BLaER1 (cell line): ENCODE results near the gene RIMBP3C.
"Not testable (repeated sequence)": the region's sequence is repeated elsewhere in the genome, so short reads cannot be mapped to it uniquely, and the experiment has no call there.

Experiments used
- H3K27ac ChIP-seq: shearing (Covaris generic); formaldehyde crosslinking; 2 replicates; pipeline ENCODE4 v1.8.1; 2022
- H3K27me3 ChIP-seq: shearing (Covaris generic); formaldehyde crosslinking; 2 replicates; pipeline ENCODE4 v1.8.1; 2022
- H3K36me3 ChIP-seq: shearing (Covaris generic); formaldehyde crosslinking; 2 replicates; pipeline ENCODE4 v1.8.1; 2022
- H3K4me1 ChIP-seq: shearing (Covaris generic); formaldehyde crosslinking; 2 replicates; pipeline ENCODE4 v1.8.1; 2022
- H3K4me2 ChIP-seq: shearing (Covaris generic); formaldehyde crosslinking; 2 replicates; pipeline ENCODE4 v1.8.1; 2022
- H3K4me3 ChIP-seq: shearing (Covaris generic); formaldehyde crosslinking; 2 replicates; pipeline ENCODE4 v1.8.1; 2022
- H3K9ac ChIP-seq: shearing (Covaris generic); formaldehyde crosslinking; 2 replicates; pipeline ENCODE4 v1.8.1; 2022
- H3K9me3 ChIP-seq: shearing (Covaris generic); formaldehyde crosslinking; 2 replicates; pipeline ENCODE4 v1.8.1; 2022
- H4K20me1 ChIP-seq: shearing (Covaris generic); formaldehyde crosslinking; 2 replicates; pipeline ENCODE4 v1.8.1; 2022
- Cebpa-rat ChIP-seq: shearing (Covaris generic); IDR thresholded peaks from 2 replicates; pipeline ENCODE4 v1.8.1; 2022

Gene RIMBP3C

DNA sequence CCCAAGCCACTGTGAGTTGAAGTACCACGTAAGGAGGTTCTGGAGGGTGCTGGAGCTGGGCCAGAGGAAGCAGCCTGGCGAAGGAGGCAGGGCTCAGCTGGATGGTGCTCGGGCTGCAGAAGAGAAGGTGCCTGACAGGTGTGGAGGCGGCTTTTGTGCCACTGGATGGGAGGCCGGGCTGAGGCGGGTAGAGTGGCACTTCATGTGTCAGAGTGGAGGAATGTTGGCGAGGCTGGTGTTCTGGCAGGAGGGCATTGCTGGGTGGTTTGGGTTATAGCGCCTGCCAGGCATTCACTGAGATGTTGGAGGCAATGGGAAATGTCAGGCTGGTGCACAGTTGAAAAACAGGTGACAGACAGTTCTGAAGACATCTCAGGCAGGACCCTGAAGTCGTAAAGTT, 40.4 kb upstream of the RIMBP3C start:
- Histone ChIP-seq H3K4me2 (peak overlapping the region; percentile 63), H4K20me1 (peaks cover 100% of the 10 kb centered on the region), H3K4me1 (peaks cover 42% of the 10 kb centered on the region), H3K27ac (no peak overlapping the region), H3K36me3 (peaks cover 85% of the 10 kb centered on the region), H3K27me3 (no peaks in the 10 kb centered on the region), H3K4me3 (no peak overlapping the region), H3K9me3 (no peaks in the 10 kb centered on the region; the same call in 1 of the 2 replicates), H3K9ac (peak overlapping the region; percentile 45; the same call in 1 of the 2 replicates)
- TF ChIP-seq Cebpa-rat = no peak

GRCh38 chr22:21590809-21591641, 39.8 kb upstream of the RIMBP3C start:
- peaks cover 85% of the 10 kb centered on the region for H3K36me3 ChIP-seq

GRCh38 chr22:21589396-21589795, 38.1 kb upstream of the RIMBP3C start:
- H3K4me2 ChIP-seq = peak overlapping the region; percentile 63; the same call in 1 of the 2 replicates
- peaks cover 84% of the 10 kb centered on the region for H3K36me3 ChIP-seq
- H4K20me1 ChIP-seq = peaks cover 100% of the 10 kb centered on the region

More at GRCh38 chr22:21590809-21591641, 39.8 kb upstream of the RIMBP3C start:
- peak overlapping the region; percentile 27; the same call in 1 of the 2 replicates for H3K27ac ChIP-seq
- H3K4me1 ChIP-seq = peaks cover 42% of the 10 kb centered on the region
- no peaks in the 10 kb centered on the region; the same call in 1 of the 2 replicates for H3K9me3 ChIP-seq
- no peak for TF ChIP-seq Cebpa-rat
- H3K27me3 ChIP-seq = no peaks in the 10 kb centered on the region
- H3K4me2 ChIP-seq = peak overlapping the region; percentile 63
- H3K9ac ChIP-seq = peak overlapping the region; percentile 45; the same call in 1 of the 2 replicates
- H4K20me1 ChIP-seq = peaks cover 100% of the 10 kb centered on the region
- no peak overlapping the region for H3K4me3 ChIP-seq

DNA sequence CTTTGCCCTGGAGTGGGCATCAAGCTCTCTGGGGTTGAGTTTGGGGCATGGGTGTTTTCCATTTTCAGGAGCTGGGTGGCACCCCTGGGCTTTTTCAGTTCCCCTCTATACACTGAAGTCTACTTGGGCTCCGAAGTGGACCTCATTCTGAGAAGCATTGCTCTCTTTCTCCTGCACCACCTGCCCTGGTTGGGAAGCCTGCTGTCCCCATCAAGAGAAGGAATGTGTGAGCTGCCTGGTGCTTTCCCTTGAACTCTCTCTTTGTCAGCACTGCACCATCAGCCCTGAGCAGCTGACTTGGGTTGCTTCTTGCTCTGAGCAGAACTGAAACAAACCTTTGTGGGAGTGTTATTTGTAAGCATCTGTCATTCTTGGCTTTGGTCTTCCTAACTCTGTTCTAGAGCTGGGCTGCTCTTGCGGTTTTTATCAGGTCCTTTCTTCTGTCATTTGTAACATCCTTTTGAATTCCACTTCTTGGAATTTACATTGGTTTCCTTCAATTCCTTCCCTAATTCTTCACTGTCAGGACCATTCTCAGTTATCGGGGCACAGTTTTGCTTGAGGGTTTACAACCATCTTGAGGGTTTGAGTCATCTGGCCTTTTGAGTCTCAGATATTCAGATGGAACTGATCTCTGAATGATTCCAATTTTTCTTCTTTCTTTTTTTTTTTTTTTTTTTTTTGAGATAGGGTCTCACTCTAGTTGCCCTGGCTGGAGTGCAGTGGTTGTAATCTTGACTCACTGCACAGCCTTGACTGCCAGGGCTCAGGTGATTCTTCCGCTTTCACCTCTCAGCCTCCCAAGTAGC, 36.7 kb upstream of the RIMBP3C start:
- Histone ChIP-seq H3K27ac (no peak overlapping the region), H3K4me3 (no peak overlapping the region), H3K4me2 (peak overlapping the region; percentile 55), H3K36me3 (peaks cover 79% of the 10 kb centered on the region), H3K27me3 (no peaks in the 10 kb centered on the region), H4K20me1 (peaks cover 100% of the 10 kb centered on the region), H3K9ac (no peak overlapping the region; the same call in 1 of the 2 replicates), H3K4me1 (peaks cover 43% of the 10 kb centered on the region), H3K9me3 (no peaks in the 10 kb centered on the region)
- no peak for TF ChIP-seq Cebpa-rat

More at GRCh38 chr22:21589396-21589795, 38.1 kb upstream of the RIMBP3C start:
- Histone ChIP-seq H3K9ac (no peak overlapping the region), H3K27me3 (no peaks in the 10 kb centered on the region), H3K27ac (no peak overlapping the region), H3K4me1 (peaks cover 42% of the 10 kb centered on the region), H3K4me3 (no peak overlapping the region), H3K9me3 (no peaks in the 10 kb centered on the region)
- no peak for TF ChIP-seq Cebpa-rat

- Histone ChIP-seq H3K4me2 (no peak overlapping the region), H3K36me3 (peaks cover 69% of the 10 kb centered on the region), H3K4me1 (peaks cover 53% of the 10 kb centered on the region), H3K9me3 (no peaks in the 10 kb centered on the region), H3K27ac (no peak overlapping the region), H3K9ac (no peak overlapping the region), H4K20me1 (peaks cover 100% of the 10 kb centered on the region), H3K27me3 (no peaks in the 10 kb centered on the region), H3K4me3 (no peak overlapping the region)
- no peak for TF ChIP-seq Cebpa-rat
Measured at GRCh38 chr22:21585389-21585788, 34.1 kb upstream of the RIMBP3C start.

- Histone ChIP-seq H3K4me3 (no peak overlapping the region), H3K27ac (peak overlapping the region; percentile 53; the same call in 1 of the 2 replicates), H3K27me3 (no peaks in the 10 kb centered on the region), H3K4me2 (peak overlapping the region; percentile 23), H3K4me1 (peaks cover 59% of the 10 kb centered on the region), H3K36me3 (peaks cover 65% of the 10 kb centered on the region), H3K9me3 (no peaks in the 10 kb centered on the region), H3K9ac (peak overlapping the region; percentile 45; the same call in 1 of the 2 replicates), H4K20me1 (peaks cover 100% of the 10 kb centered on the region)
- TF ChIP-seq Cebpa-rat = no peak
Measured at GRCh38 chr22:21582801-21583740, 31.8 kb upstream of the RIMBP3C start.

DNA sequence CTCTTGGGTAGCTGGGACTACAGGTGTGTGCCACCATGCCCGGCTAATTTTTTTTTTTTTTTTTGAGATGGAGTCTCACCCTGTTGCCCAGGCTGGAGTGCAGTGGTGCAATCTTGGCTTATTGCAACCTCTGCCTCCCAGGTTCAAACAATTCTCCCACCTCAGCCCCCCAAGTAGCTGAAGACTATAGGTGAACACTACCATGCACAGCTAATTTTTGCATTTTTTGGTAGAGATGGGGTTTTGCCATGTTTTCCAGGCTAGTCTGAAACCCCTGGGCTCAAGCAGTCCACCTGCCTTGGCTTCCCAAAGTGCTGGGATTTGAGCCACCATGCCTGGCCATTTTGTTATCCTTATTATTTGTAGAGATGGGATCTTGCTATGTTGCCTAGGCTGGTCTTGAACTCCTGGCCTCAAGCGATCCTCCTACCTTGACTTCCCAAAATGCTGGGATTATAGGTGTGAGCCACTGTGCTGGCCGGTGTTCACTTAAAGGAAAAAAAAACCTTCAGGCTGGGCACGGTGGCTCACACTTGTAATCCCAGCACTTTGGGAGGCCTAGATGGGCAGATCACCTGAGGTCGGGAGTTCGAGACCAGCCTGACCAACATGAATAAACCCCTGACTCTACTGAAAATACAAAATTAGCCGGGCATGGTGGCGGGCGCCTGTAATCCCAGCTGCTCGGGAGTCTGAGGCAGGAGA, 29.9 kb upstream of the RIMBP3C start:
- not testable (repeated sequence) for H3K27ac ChIP-seq, H3K27me3 ChIP-seq, H3K9me3 ChIP-seq, H3K9ac ChIP-seq, H3K4me3 ChIP-seq
- H3K4me1 ChIP-seq = peaks cover 63% of the 10 kb centered on the region
- H3K36me3 ChIP-seq = peaks cover 68% of the 10 kb centered on the region
- H3K4me2 ChIP-seq = peak overlapping the region; percentile 8; the same call in 1 of the 2 replicates
- H4K20me1 ChIP-seq = peaks cover 100% of the 10 kb centered on the region

- H3K9ac ChIP-seq, H3K9me3 ChIP-seq, H3K4me2 ChIP-seq, H3K27me3 ChIP-seq, H3K27ac ChIP-seq, H3K4me3 ChIP-seq: not testable (repeated sequence)
- Histone ChIP-seq H3K4me1 (peaks cover 63% of the 10 kb centered on the region), H3K36me3 (peaks cover 66% of the 10 kb centered on the region), H4K20me1 (peaks cover 100% of the 10 kb centered on the region)
Measured at GRCh38 chr22:21580623-21581007, 29.4 kb upstream of the RIMBP3C start.
